ENCODE measurements around the gene CEP128.

The CEP128 gene

GRCh38 chr14:80522411-80522810 lies 419.1 kb downstream of the CEP128 start:
- H3K79me2 ChIP-seq (ENCODE audit: control insufficient read depth, low read length) = no peaks in the 10 kb centered on the region
- no peaks in the 10 kb centered on the region for H3K9me3 ChIP-seq (ENCODE audit: control insufficient read depth, insufficient read depth, low read length)
- no peak overlapping the region for H3K4me2 ChIP-seq (ENCODE audit: low read length)
- H3K9me2 ChIP-seq (replicated peaks; ENCODE audit: control insufficient read depth, low read length) = no peaks in the 10 kb centered on the region
- H4K20me1 ChIP-seq (ENCODE audit: control insufficient read depth, insufficient read depth, low read depth, low read length) = no peaks in the 10 kb centered on the region
- no peak overlapping the region for H3K4me3 ChIP-seq (ENCODE audit: low read length)
- H3K4me1 ChIP-seq (ENCODE audit: control insufficient read depth, low read length) = no peaks in the 10 kb centered on the region
- TF ChIP-seq EZH2phosphoT487 (IDR thresholded peaks at IDR 0.05; ENCODE audit: borderline replicate concordance, low read length) = no peak
- TF ChIP-seq CTCF (IDR thresholded peaks at IDR 0.05; ENCODE audit: low read depth, low read length, poor library complexity, severe bottlenecking) = no peak
- H3F3A ChIP-seq (ENCODE audit: control insufficient read depth, insufficient read depth) = no peaks in the 10 kb centered on the region
- H3K27ac ChIP-seq (ENCODE audit: low read depth, low read length) = no peak overlapping the region
- peaks cover 10% of the 10 kb centered on the region; the same call in 1 of the 2 replicates for H3K36me3 ChIP-seq (ENCODE audit: control insufficient read depth, low read length)
- no peaks in the 10 kb centered on the region for H3K27me3 ChIP-seq (ENCODE audit: control insufficient read depth, low read length)

GRCh38 chr14:80521456-80521855 lies 420.1 kb downstream of the CEP128 start:
- Histone ChIP-seq H3K79me2 (ENCODE audit: control insufficient read depth, low read length) (no peaks in the 10 kb centered on the region), H3K27me3 (ENCODE audit: control insufficient read depth, low read length) (no peaks in the 10 kb centered on the region), H3K27ac (ENCODE audit: low read depth, low read length) (no peak overlapping the region), H4K20me1 (ENCODE audit: control insufficient read depth, insufficient read depth, low read depth, low read length) (no peaks in the 10 kb centered on the region), H3K36me3 (ENCODE audit: control insufficient read depth, low read length) (peaks cover 10% of the 10 kb centered on the region; the same call in 1 of the 2 replicates), H3K4me1 (ENCODE audit: control insufficient read depth, low read length) (no peaks in the 10 kb centered on the region), H3K9me3 (ENCODE audit: control insufficient read depth, insufficient read depth, low read length) (no peaks in the 10 kb centered on the region), H3K4me2 (ENCODE audit: low read length) (no peak overlapping the region), H3K9me2 (replicated peaks; ENCODE audit: control insufficient read depth, low read length) (no peaks in the 10 kb centered on the region), H3K4me3 (ENCODE audit: low read length) (no peak overlapping the region), H3F3A (ENCODE audit: control insufficient read depth, insufficient read depth) (no peaks in the 10 kb centered on the region)
- TF ChIP-seq CTCF (IDR thresholded peaks at IDR 0.05; ENCODE audit: low read depth, low read length, poor library complexity, severe bottlenecking) = no peak
- no peak for TF ChIP-seq EZH2phosphoT487 (IDR thresholded peaks at IDR 0.05; ENCODE audit: borderline replicate concordance, low read length)

GRCh38 chr14:80519002-80519401 lies 422.5 kb downstream of the CEP128 start:
- H3K36me3 ChIP-seq (ENCODE audit: control insufficient read depth, low read length) = peaks cover 6% of the 10 kb centered on the region; the same call in 1 of the 2 replicates
- TF ChIP-seq CTCF (IDR thresholded peaks at IDR 0.05; ENCODE audit: low read depth, low read length, poor library complexity, severe bottlenecking) (no peak), EZH2phosphoT487 (IDR thresholded peaks at IDR 0.05; ENCODE audit: borderline replicate concordance, low read length) (no peak)
- H3K9me3 ChIP-seq (ENCODE audit: control insufficient read depth, insufficient read depth, low read length) = no peaks in the 10 kb centered on the region
- no peaks in the 10 kb centered on the region for H3F3A ChIP-seq (ENCODE audit: control insufficient read depth, insufficient read depth)
- no peak overlapping the region for H3K27ac ChIP-seq (ENCODE audit: low read depth, low read length)
- H3K4me2 ChIP-seq (ENCODE audit: low read length) = no peak overlapping the region
- H4K20me1 ChIP-seq (ENCODE audit: control insufficient read depth, insufficient read depth, low read depth, low read length) = no peaks in the 10 kb centered on the region
- H3K4me3 ChIP-seq (ENCODE audit: low read length) = no peak overlapping the region
- H3K4me1 ChIP-seq (ENCODE audit: control insufficient read depth, low read length) = no peaks in the 10 kb centered on the region
- no peaks in the 10 kb centered on the region for H3K79me2 ChIP-seq (ENCODE audit: control insufficient read depth, low read length)
- H3K9me2 ChIP-seq (replicated peaks; ENCODE audit: control insufficient read depth, low read length) = no peaks in the 10 kb centered on the region
- H3K27me3 ChIP-seq (ENCODE audit: control insufficient read depth, low read length) = no peaks in the 10 kb centered on the region
